Kidney (tissue), 14 donors: Measurements from ENCODE around the gene ST8SIA1. TPM values are rescaled to one million over a fixed set of nuclear protein-coding genes. Genes with fewer than 3 reads are reported as not detected.

ENCODE experiments used
- DNase-seq, 5 donors: peaks; one replicate each; pipeline ENCODE4 v3.0.0-alpha.2; 2013 to 2020
- FAIRE-seq: peaks from 2 replicates; lab custom pipeline; 2012; peaks lifted over from hg19 to GRCh38; lab: Jason Lieb, UNC
- H3K27ac ChIP-seq, 2 donors: one replicate each; pipeline ENCODE4 v1.7.0; 2013; ENCODE audit warnings: low read depth in 2 of 2, low read length in 2 of 2, inconsistent platforms in 1 of 2
- H3K27me3 ChIP-seq: one replicate; pipeline ENCODE4 v1.7.1; 2013; ENCODE audit warnings: low read length, inconsistent platforms; ENCODE audit not compliant: control insufficient read depth, insufficient read depth
- H3K36me3 ChIP-seq, 3 donors: one replicate each; pipeline versions ENCODE4 v1.7.0 to v1.7.1; 2013; ENCODE audit warnings: low read length in 3 of 3, control low read depth in 1 of 3, inconsistent platforms in 1 of 3; ENCODE audit not compliant: insufficient read depth in 3 of 3, control insufficient read depth in 2 of 3
- H3K4me1 ChIP-seq, 3 donors: one replicate each; pipeline versions ENCODE4 v1.7.0 to v1.7.1; 2013; ENCODE audit warnings: low read length in 3 of 3, inconsistent platforms in 1 of 3, low read depth in 1 of 3; ENCODE audit not compliant: control insufficient read depth in 2 of 3, insufficient read depth in 2 of 3
- H3K4me3 ChIP-seq, 3 donors: one replicate each; pipeline versions ENCODE4 v1.7.0 to v1.8.1; 2013; ENCODE audit warnings: low read length in 3 of 3, control low read depth in 1 of 3, inconsistent platforms in 1 of 3
- H3K9ac ChIP-seq, 3 donors: one replicate each; pipeline versions ENCODE4 v1.7.0 to v1.7.1; 2013; ENCODE audit warnings: low read length in 3 of 3, control low read depth in 1 of 3, inconsistent platforms in 1 of 3
- H3K9me3 ChIP-seq, 3 donors: one replicate each; pipeline versions ENCODE4 v1.7.0 to v1.7.1; 2013; ENCODE audit warnings: low read length in 3 of 3, control low read depth in 1 of 3, inconsistent platforms in 1 of 3; ENCODE audit not compliant: control insufficient read depth in 2 of 3, insufficient read depth in 1 of 3
- intact Hi-C: fragments of 100-400 bp; cut with DNase I; formaldehyde crosslinking; loops from one replicate; pipeline ENCODE4 v1.11.1; 2022
- polyA plus RNA-seq: library from polyadenylated mRNA; stranded (reverse); fragments of 350-450 nt; fragmentation: Illumina TruSeq; extraction: RNeasy Lipid Tissue Mini Kit (QIAGEN cat#74804); gene quantifications from one replicate; pipeline ENCODE4 v1.2.3, GENCODE V29; 2014; ENCODE audit warnings: low read depth, low replicate concordance; ENCODE audit not compliant: insufficient read depth
- total RNA-seq: library from RNA; stranded (reverse); fragmentation: NEBNext Ultra II Directional; extraction: Animal tissue kit (Norgen Biotek cat#: 25700); gene quantifications from one replicate; pipeline ENCODE4 v1.2.1, GENCODE V29; 2021
- TF ChIP-seq, protein P1 (sequence below): IDR thresholded peaks from 3 replicates; pipeline ENCODE4 v1.5.1; 2012; ENCODE audit warnings: mild to moderate bottlenecking, moderate library complexity, borderline replicate concordance; ENCODE audit not compliant: insufficient read depth; ENCODE audit errors: extremely low read depth
- donor health status: control.
- donor health status: control.
- donor health status: control.
- donor health status: control.
- donor health status: control.
- donor health status: DM: yes; HTN: yes; CAD: no.
- donor health status: Normal renal cell carcinoma (clear cell type).

ST8SIA1 gene
- total and polyA plus RNA-seq, 2 donors from 2014 or later: 2.8 to 4.7 TPM

GRCh38 chr12:22360774-22361173, 26.3 kb upstream of the ST8SIA1 start:
- H3K27ac ChIP-seq: no peak overlapping the region
- TF ChIP-seq, protein P1, sequence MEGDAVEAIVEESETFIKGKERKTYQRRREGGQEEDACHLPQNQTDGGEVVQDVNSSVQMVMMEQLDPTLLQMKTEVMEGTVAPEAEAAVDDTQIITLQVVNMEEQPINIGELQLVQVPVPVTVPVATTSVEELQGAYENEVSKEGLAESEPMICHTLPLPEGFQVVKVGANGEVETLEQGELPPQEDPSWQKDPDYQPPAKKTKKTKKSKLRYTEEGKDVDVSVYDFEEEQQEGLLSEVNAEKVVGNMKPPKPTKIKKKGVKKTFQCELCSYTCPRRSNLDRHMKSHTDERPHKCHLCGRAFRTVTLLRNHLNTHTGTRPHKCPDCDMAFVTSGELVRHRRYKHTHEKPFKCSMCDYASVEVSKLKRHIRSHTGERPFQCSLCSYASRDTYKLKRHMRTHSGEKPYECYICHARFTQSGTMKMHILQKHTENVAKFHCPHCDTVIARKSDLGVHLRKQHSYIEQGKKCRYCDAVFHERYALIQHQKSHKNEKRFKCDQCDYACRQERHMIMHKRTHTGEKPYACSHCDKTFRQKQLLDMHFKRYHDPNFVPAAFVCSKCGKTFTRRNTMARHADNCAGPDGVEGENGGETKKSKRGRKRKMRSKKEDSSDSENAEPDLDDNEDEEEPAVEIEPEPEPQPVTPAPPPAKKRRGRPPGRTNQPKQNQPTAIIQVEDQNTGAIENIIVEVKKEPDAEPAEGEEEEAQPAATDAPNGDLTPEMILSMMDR: no peak
- no peaks in the 10 kb centered on the region for H3K36me3 ChIP-seq
- H3K27me3 ChIP-seq: no peaks in the 10 kb centered on the region
- H3K9ac ChIP-seq: no peak overlapping the region
- intact Hi-C loops: no loop called here
- no peak overlapping the region for H3K4me3 ChIP-seq
- DNase-seq (no peak), FAIRE-seq (no peak)
- no peaks in the 10 kb centered on the region for H3K4me1 ChIP-seq
- no peaks in the 10 kb centered on the region for H3K9me3 ChIP-seq

DNA sequence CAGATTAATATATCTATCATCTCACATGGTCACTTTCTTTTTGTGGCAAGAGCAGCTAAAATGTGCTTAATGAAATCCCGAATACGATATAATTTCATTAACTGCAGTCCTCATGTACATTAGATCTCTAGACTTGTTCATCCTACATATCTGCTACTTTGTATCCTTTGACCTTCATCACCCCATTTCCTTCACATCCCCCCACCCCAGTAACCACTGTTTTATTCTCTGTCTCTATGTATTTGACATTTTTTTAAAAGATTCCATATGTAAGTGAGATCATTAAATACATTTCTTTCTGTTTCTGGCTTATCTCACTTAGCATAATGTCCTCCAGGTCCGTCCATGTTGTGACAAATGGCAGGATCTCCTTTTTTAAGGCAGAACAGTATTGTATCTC, 23.0 kb upstream of the ST8SIA1 start:
- TF ChIP-seq, protein P1: no peak
- FAIRE-seq (no peak), DNase-seq (no peak)
- H3K27ac ChIP-seq: no peak overlapping the region
- no peaks in the 10 kb centered on the region for H3K36me3 ChIP-seq
- intact Hi-C loops: no loop called here
- H3K9ac ChIP-seq: no peak overlapping the region
- no peaks in the 10 kb centered on the region for H3K9me3 ChIP-seq
- no peaks in the 10 kb centered on the region for H3K27me3 ChIP-seq
- no peak overlapping the region for H3K4me3 ChIP-seq
- H3K4me1 ChIP-seq: no peaks in the 10 kb centered on the region

DNA sequence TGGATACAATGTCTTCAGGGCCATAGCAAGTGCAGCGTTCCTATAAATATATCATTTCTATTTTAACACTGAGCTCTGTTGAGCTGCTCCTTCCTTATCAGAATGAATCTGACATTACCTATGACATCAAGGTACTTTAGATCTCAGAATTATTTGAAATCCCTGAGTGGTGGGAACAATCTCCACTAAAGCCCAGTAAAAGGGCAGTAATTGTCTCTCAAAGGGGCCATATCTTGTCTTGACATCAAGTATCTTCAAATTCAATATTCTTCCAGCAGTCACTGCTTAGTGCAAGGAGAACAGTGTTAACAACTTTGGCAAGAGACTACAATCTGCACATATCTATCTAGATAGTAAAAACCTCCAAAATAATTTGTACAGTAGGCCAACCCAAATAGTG, 21.7 kb upstream of the ST8SIA1 start:
- Histone ChIP-seq H3K4me3 (no peak overlapping the region), H3K9me3 (no peaks in the 10 kb centered on the region), H3K9ac (no peak overlapping the region), H3K27me3 (no peaks in the 10 kb centered on the region), H3K4me1 (no peaks in the 10 kb centered on the region), H3K27ac (no peak overlapping the region), H3K36me3 (no peaks in the 10 kb centered on the region)
- DNase-seq: no peak
- TF ChIP-seq, protein P1: no peak
- intact Hi-C loops: no loop called here
- no peak for FAIRE-seq

DNA sequence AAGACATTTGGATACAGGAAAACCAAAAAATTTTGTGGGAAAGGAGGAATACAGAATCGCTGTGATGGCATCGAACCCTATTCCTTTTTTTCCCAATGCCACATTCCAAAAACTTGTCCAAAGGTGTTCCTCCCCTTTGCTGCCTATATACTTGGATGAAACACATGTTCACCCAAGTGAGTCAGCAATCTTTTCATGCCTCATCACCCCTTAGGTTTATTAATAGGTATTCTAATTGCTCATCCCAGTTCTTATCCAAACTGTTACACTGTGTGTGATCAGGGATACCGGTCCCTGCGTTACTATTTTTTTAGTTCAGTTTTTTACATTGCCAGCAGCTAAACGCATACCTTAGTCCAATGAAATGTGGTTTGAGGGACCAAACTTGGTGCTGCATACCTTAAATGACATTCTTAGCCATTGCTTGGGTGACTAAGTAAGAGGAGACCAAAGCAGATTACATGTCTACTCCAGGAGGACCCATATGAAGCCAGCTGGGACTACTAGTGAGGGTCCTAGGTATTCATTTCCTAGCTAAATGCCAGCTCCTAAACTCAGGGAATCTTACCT, 20.6 kb upstream of the ST8SIA1 start:
- Histone ChIP-seq H3K27ac (no peak overlapping the region), H3K27me3 (no peaks in the 10 kb centered on the region), H3K9ac (no peak overlapping the region), H3K36me3 (no peaks in the 10 kb centered on the region), H3K4me1 (no peaks in the 10 kb centered on the region), H3K9me3 (no peaks in the 10 kb centered on the region), H3K4me3 (no peak overlapping the region)
- FAIRE-seq (no peak), DNase-seq (no peak)
- intact Hi-C loops: no loop called here
- TF ChIP-seq, protein P1: no peak
